Erythroblast (primary cell): Measurements from ENCODE around the gene FMO2.

Experiments used
- GATA1 ChIP-seq: IDR thresholded peaks from 2 replicates; pipeline ENCODE4 v1.6.1; 2011; ENCODE audit warnings: low read depth, mild to moderate bottlenecking, control low read depth, low read length, moderate library complexity
- POLR2A ChIP-seq: IDR thresholded peaks from 2 replicates; pipeline ENCODE4 v1.6.1; 2011; ENCODE audit warnings: mild to moderate bottlenecking, low read length

DNA sequence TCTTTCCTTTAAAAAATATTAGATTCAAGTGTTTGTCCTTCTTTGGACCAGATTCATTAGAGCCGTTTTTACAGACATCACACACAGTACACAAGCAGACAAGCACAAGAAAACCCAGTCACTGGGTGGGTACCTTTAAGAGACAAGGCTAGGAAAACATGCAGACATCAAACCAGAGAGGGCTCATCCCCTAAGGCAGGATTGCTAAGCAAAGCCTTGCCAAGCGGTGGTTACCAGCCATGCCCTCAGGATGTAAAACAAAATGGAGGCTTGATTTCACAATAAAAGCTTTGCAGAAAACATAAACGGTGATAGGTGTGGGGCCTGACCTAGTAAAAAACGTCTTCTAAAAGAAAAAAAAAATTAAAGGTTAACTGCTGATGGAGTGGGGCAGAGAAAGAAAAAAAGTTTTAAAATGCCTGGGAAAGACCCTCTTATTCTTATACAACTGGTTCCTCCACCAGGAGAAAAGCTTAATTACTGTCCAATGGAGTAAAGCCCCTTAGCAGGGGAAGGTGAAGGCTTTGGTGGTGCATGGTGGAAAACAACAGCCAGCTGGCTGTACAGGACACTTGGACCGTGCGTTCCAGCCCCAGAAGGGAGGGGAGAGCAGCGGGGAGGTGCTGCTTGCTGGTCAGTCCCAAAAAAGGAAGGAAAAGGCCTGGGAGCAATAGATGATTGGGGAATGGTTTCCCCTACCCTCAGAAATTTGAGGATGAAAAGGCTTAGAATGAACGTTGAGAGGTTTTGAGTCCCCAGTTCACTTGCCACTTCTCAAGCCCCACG is 32.8 kb downstream of the FMO2 start:
- no peak for TF ChIP-seq POLR2A
- no peak for TF ChIP-seq GATA1
